ENCODE results near the gene TPPP. TPM values are rescaled to one million over a fixed set of nuclear protein-coding genes. Genes with fewer than 3 reads are reported as not detected.

Gene TPPP
- total and polyA plus RNA-seq, 2 donors (not counting 1 experiment from before 2014, with no cell fraction given) = 0.06 TPM; not detected in 1

DNA sequence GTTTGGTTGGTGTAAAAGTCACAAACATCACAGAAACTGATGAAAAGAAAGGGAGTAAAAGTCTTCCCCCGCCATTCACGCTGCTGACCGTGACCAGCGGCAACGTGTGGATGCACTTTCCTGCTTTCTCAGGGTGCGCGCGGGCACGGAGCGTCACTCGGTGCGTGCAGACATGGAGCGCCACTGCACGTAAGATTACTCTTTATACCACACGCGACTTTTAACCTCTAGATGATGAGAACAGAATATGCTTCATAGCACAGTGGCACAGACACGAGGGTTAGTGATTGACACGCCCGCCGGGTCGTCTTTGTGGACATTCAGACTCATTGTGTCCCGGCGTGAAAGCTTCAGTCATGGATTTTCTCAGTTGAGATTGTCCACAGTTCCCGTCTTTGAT, 65.3 kb downstream of the TPPP start:
- intact Hi-C loops (cut with micrococcal nuclease) = no loop called here
- Histone ChIP-seq H3K36me3 (replicated peaks in 1 of 2; ENCODE audit: control extremely low read depth in 1 of 2, control insufficient read depth in 1 of 2, extremely low read depth in 1 of 2, insufficient read depth in 2 of 2, low read length in 1 of 2) (peaks cover 4 to 11% of the 10 kb centered on the region in 2 experiments), H3K27ac (ENCODE audit: low read length in 2 of 2) (no peak overlapping the region), H3K4me2 (replicated peaks; ENCODE audit: low read depth, low read length, poor library complexity, severe bottlenecking) (no peak overlapping the region), H3K4me1 (ENCODE audit: control insufficient read depth in 2 of 2, insufficient read depth in 2 of 2, low read length in 2 of 2) (no peaks in the 10 kb centered on the region), H3K4me3 (ENCODE audit: control extremely low read depth in 1 of 5, extremely low read depth in 1 of 5, insufficient read depth in 1 of 5, low read depth in 2 of 5, low read length in 4 of 5) (no peak overlapping the region), H2AFZ (ENCODE audit: insufficient read depth, low read depth, low read length, poor library complexity, severe bottlenecking) (no peak overlapping the region), H3K79me2 (ENCODE audit: control insufficient read depth, insufficient read depth, low read length) (no peaks in the 10 kb centered on the region), H4K20me1 (ENCODE audit: control insufficient read depth, insufficient read depth, low read length, poor library complexity, severe bottlenecking) (no peaks in the 10 kb centered on the region), H3K27me3 (replicated peaks in 1 of 4; ENCODE audit: control extremely low read depth in 1 of 4, control insufficient read depth in 3 of 4, insufficient read depth in 4 of 4, low read length in 3 of 4) (no peaks in the 10 kb centered on the region), H3K9me3 (ENCODE audit: control extremely low read depth in 1 of 3, control insufficient read depth in 2 of 3, insufficient read depth in 1 of 3, low read length in 2 of 3) (no peaks in the 10 kb centered on the region), H3K9ac (ENCODE audit: low read length) (no peak overlapping the region)
- ChIA-PET CTCF (interaction anchor here (2.2 kb wide), 1 partner anchor 182 kb away, joined by 8 read pairs; no protein-coding TSS in a partner anchor), POLR2A (no interaction called here)
- ATAC-seq (ENCODE audit: low read depth) = no peak
- TF ChIP-seq, protein P1, sequence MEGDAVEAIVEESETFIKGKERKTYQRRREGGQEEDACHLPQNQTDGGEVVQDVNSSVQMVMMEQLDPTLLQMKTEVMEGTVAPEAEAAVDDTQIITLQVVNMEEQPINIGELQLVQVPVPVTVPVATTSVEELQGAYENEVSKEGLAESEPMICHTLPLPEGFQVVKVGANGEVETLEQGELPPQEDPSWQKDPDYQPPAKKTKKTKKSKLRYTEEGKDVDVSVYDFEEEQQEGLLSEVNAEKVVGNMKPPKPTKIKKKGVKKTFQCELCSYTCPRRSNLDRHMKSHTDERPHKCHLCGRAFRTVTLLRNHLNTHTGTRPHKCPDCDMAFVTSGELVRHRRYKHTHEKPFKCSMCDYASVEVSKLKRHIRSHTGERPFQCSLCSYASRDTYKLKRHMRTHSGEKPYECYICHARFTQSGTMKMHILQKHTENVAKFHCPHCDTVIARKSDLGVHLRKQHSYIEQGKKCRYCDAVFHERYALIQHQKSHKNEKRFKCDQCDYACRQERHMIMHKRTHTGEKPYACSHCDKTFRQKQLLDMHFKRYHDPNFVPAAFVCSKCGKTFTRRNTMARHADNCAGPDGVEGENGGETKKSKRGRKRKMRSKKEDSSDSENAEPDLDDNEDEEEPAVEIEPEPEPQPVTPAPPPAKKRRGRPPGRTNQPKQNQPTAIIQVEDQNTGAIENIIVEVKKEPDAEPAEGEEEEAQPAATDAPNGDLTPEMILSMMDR (IDR thresholded peaks at IDR 0.05) = no peak
- no peak for TF ChIP-seq EZH2 (IDR thresholded peaks at IDR 0.05; ENCODE audit: borderline replicate concordance, insufficient read depth, low read depth, low read length, poor library complexity, severe bottlenecking)
- Mint-ChIP-seq H3K4me3 (no peak overlapping the region), H3K4me1 (no peaks in the 10 kb centered on the region), H3K9me3 (ENCODE audit: insufficient read depth) (no peaks in the 10 kb centered on the region), H3K27ac (no peak overlapping the region), H3K27me3 (no peaks in the 10 kb centered on the region)
- DNase-seq = no peak
- WGBS (ENCODE audit: insufficient coverage) = 90% methylated on average over 24 of the region's 24 CpGs

DNA sequence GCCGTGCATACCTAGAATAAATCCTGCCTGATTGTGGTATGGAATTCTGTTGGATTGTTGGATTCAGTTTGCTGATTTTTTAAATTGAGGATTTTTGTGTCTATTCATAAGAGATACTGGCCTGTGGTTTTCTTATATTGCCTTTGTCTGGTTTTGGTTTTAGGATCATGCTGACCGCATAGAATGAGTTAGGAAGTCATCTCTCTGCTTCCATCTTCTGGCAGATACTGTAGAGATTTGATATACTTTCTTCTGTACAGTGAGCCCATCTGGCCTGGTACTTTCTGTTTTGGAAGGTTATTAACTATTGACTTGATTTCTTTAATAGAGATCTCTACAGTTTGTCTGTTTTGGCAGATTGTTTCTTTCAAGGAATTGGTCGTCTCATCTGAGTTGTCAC, 66.3 kb downstream of the TPPP start:
- WGBS (ENCODE audit: insufficient coverage) = 67% methylated on average over 1 of the region's 3 CpGs
- ChIA-PET CTCF (interaction anchor here (2.2 kb wide), 1 partner anchor 181 kb away, joined by 8 read pairs; no protein-coding TSS in a partner anchor), POLR2A (no interaction called here)
- H3K9ac ChIP-seq (ENCODE audit: low read length) = no peak overlapping the region
- Mint-ChIP-seq H3K27me3 (no peaks in the 10 kb centered on the region), H3K27ac (no peak overlapping the region), H3K4me1 (no peaks in the 10 kb centered on the region), H3K4me3 (no peak overlapping the region), H3K9me3 (ENCODE audit: insufficient read depth) (no peaks in the 10 kb centered on the region)
- H3K27ac ChIP-seq (ENCODE audit: low read length in 2 of 2) = no peak overlapping the region
- intact Hi-C loops (cut with micrococcal nuclease) = no loop called here
- H3K9me3 ChIP-seq (ENCODE audit: control extremely low read depth in 1 of 3, control insufficient read depth in 2 of 3, insufficient read depth in 1 of 3, low read length in 2 of 3) = no peaks in the 10 kb centered on the region
- H3K79me2 ChIP-seq (ENCODE audit: control insufficient read depth, insufficient read depth, low read length) = no peaks in the 10 kb centered on the region
- TF ChIP-seq EZH2 (IDR thresholded peaks at IDR 0.05; ENCODE audit: borderline replicate concordance, insufficient read depth, low read depth, low read length, poor library complexity, severe bottlenecking) = no peak
- TF ChIP-seq, protein P1 (IDR thresholded peaks at IDR 0.05) = no peak
- H3K4me2 ChIP-seq (replicated peaks; ENCODE audit: low read depth, low read length, poor library complexity, severe bottlenecking) = no peak overlapping the region
- H3K4me3 ChIP-seq (ENCODE audit: control extremely low read depth in 1 of 5, extremely low read depth in 1 of 5, insufficient read depth in 1 of 5, low read depth in 2 of 5, low read length in 4 of 5) = no peak overlapping the region
- H3K4me1 ChIP-seq (ENCODE audit: control insufficient read depth in 2 of 2, insufficient read depth in 2 of 2, low read length in 2 of 2) = no peaks in the 10 kb centered on the region
- ATAC-seq (ENCODE audit: low read depth) (no peak), DNase-seq (no peak)
- H3K36me3 ChIP-seq (replicated peaks in 1 of 2; ENCODE audit: control extremely low read depth in 1 of 2, control insufficient read depth in 1 of 2, extremely low read depth in 1 of 2, insufficient read depth in 2 of 2, low read length in 1 of 2) = peaks cover 4 to 11% of the 10 kb centered on the region in 2 experiments
- H4K20me1 ChIP-seq (ENCODE audit: control insufficient read depth, insufficient read depth, low read length, poor library complexity, severe bottlenecking) = no peaks in the 10 kb centered on the region
- no peak overlapping the region for H2AFZ ChIP-seq (ENCODE audit: insufficient read depth, low read depth, low read length, poor library complexity, severe bottlenecking)
- H3K27me3 ChIP-seq (replicated peaks in 1 of 4; ENCODE audit: control extremely low read depth in 1 of 4, control insufficient read depth in 3 of 4, insufficient read depth in 4 of 4, low read length in 3 of 4) = no peaks in the 10 kb centered on the region

Data from B cell (primary cell).